ENCODE measurements around the gene VPS45. TPM values are rescaled to one million over a fixed set of nuclear protein-coding genes. Genes with fewer than 3 reads are reported as not detected.

Gene VPS45
- total RNA-seq, 4 donors from 2014 or later: 18.0 to 42.1 (median 31.1) TPM

DNA sequence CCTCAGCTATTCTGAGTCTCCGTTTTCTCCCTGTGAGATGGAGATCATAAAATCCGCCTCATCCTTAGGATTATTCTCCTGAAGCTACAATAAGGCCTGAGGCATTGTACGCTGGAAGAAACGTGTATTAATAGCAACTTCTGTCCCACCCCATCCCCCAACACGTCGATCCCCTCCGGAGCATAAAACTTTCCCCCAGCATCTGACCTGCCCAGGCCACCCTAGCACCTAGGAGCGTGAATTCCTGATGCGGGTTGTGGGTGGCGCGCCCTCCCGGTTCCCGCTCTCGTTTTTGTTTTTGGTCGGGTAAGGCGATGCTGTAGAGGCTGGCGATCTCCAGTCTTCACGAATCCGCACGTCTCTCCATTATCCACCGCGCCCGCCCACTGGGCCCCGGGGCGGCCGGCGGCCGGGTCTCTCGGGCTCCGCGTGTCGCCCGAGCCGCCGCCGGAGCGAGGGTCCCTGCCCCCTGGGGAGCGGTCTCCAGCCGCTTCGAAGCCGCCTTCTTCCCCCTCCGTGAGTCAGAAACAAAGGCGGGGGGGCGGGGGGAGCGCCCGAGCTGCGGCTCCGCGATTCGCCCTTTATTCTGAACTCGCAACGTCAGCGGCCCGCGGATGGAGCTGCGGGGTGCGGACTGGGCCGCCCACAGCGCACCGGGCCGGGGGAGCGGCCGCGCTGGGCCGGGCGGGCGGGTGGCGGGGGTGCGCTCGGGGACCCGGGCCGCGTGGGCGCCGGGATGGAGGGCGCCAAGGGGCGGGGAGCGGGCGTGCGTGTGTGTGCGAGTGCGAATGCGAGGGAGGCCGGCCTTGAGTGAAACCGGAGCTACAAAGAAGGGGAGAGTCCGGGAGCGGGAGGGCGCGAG, 81.9 kb downstream of the VPS45 start, which contains the start of gene PLEKHO1:
Gene PLEKHO1, plus strand, starts transcription at position 646 of the 862 bp plus-strand sequence. CDS start 342 bp downstream, outside the sequence.
- ATAC-seq (ENCODE audit: low FRiP score) (peak; percentile 88), DNase-seq (ENCODE audit: low spot score) (peak; percentile 68)
- TF ChIP-seq, protein P1, sequence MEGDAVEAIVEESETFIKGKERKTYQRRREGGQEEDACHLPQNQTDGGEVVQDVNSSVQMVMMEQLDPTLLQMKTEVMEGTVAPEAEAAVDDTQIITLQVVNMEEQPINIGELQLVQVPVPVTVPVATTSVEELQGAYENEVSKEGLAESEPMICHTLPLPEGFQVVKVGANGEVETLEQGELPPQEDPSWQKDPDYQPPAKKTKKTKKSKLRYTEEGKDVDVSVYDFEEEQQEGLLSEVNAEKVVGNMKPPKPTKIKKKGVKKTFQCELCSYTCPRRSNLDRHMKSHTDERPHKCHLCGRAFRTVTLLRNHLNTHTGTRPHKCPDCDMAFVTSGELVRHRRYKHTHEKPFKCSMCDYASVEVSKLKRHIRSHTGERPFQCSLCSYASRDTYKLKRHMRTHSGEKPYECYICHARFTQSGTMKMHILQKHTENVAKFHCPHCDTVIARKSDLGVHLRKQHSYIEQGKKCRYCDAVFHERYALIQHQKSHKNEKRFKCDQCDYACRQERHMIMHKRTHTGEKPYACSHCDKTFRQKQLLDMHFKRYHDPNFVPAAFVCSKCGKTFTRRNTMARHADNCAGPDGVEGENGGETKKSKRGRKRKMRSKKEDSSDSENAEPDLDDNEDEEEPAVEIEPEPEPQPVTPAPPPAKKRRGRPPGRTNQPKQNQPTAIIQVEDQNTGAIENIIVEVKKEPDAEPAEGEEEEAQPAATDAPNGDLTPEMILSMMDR (IDR thresholded peaks at IDR 0.05): no peak

DNA sequence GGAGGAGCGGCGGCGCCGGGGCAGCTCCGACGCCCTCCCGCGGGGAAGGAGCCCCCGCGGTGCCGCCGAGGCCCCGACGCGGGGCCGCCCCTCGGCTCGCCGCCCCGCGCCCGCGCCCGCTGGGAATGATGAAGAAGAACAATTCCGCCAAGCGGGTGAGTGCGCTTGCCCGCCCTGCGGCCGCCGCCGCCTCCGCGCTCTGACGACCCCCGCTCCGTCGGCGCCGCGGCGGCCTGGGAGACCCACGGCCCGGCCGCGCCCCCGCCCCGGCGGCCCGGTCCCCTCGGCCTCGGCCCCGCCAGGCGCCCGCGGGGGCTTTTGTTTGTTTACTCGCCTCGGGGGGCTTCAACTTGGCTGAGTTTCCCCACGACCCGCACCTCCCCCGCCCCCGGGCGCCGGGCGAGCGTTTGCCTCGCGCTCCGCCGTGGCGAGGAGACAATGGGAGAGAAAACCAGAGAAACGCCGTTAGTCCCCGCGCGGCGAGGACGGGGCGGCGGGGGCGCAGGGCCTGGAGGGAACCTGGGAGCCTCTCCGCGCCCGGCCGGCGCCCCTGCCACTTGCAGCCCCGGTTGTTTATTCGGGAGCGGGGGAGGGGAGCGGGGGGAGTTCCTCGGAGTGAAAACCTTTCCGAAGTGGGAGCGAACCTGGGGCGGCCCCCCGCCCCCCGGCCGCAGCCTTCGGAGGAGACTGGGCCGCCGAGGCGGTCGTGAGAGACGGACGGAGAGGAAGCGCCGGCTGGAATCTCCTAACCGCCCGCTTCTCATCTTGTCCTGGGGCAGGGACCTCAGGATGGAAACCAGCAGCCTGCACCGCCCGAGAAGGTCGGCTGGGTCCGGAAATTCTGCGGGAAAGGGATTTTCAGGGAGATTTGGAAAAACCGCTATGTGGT, 82.8 kb downstream of the VPS45 start:
- ATAC-seq (ENCODE audit: low FRiP score): no peak
- TF ChIP-seq, protein P1 (IDR thresholded peaks at IDR 0.05): no peak
- no peak for DNase-seq (ENCODE audit: low spot score)

DNA sequence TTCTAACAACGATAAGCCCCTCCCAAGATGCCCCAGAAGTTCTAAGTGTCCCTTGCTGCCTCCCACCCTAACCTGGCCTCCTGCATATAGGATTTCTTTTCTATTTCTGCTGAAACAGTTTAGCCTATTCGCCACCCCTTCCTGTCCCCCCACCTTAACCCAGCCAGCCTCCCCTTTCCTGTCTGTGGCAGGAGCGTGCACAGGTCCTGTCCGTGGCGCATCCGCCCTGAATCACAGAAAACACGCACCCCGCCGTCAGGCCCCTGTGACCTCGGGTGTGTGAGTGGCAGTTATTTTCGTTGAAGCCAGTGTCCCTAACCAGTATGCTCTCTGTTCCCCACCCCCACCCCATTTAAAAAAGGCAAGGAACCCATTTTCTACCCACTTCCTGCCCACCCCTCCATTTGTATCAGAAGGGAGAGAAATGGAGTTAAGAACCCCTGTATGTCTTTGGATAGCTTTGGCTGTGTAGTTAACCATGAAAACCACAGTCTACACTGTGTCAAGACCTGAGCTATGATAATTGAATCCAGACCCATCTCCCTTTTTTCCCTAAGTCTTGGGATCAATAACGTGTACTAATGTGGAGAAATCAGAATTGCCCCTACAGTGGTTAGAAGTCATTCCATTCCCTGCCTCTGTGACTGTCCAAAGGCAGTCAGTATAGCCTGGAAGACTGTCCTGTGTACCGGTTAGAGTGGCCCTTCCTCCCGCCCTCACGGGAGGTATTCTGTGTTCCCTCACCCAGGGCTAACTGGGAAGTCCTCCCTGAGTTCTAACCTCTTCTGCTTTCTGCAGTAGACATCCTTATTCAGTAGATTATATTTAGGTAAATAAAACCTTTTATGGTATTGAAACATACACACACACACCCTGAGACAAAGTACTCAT, 84.0 kb downstream of the VPS45 start:
- TF ChIP-seq, protein P1 (IDR thresholded peaks at IDR 0.05): no peak
- ATAC-seq (ENCODE audit: low FRiP score) (no peak), DNase-seq (ENCODE audit: low spot score) (no peak)

DNA sequence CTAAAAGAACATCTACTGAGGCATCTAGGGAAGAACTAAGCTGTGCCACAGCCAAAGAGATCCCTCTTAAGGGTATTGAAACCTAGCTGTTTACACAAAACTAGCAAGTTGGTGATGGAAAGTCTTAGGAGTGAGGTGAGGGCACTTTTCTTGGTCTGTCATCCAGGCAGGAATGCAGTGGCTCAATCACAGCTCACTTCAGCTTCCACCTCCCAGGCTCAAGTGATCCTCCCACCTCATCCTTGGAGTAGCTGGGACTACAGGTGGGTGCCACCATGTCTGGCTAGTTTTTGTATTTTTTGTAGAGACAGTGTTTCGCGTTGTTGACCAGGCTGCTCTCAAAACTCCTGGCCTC, 84.6 kb downstream of the VPS45 start:
- TF ChIP-seq, protein P1 (IDR thresholded peaks at IDR 0.05): no peak
- DNase-seq (ENCODE audit: low spot score): no peak
- no peak for ATAC-seq (ENCODE audit: low FRiP score)

DNA sequence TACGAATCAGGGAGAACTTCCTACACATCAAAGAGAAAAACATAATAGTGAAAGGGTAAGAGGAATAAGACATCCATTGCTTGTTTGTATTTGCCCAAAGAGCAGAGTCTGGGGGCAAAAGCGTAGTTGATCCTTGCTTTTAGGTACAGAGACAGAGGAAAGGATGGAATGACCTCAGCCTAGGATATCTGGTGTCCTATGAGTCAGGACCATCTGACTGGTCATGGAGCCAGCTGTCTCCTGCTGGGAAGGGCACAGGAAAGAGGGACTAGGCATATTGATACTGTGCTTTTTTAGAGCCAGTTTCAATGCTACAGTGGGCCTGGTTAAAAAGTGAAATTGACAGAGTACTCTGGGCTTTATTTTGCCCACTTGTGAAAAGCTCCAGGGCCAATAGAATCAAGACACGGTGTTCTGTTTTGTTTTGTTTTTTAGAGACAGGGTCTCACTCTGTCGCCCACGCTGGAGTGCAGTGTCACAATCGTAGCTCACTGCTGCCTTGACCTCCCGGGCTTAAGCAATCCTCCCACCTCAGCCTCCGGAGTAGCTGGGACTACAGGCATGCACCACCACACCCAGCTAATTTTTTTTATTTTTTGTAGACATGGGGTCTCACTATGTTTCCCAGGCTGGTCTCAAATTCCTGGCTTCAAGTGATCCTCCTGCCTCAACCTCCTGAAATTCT, 85.3 kb downstream of the VPS45 start:
- TF ChIP-seq, protein P1 (IDR thresholded peaks at IDR 0.05): no peak
- no peak for ATAC-seq (ENCODE audit: low FRiP score)
- no peak for DNase-seq (ENCODE audit: low spot score)

DNA sequence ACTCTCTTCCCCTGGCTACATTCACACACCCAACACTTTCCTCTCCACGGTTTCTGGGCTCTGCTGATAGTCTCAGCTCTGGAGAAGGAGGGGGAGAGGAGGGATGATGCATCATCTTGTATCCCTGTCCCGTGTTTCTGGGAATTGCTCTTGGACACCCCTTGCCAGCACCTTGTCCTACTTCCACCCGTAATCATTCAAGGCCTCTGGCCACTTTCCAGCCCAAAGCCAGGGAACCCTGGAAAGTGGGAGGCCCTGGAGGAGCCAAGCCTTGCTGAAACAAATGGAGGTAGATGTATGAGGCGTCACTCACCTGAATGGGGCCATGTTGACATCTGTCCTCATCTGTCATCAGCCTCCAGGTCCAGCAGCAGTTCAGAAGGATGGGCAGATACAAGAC, 86.6 kb downstream of the VPS45 start:
- TF ChIP-seq, protein P1 (IDR thresholded peaks at IDR 0.05): no peak
- no peak for ATAC-seq (ENCODE audit: low FRiP score)
- no peak for DNase-seq (ENCODE audit: low spot score)

Measured in omental fat pad (tissue), 4 donors.